Neuronal stem cell (in vitro differentiated cells): ENCODE data around the gene IMMP2L.

ENCODE experiments used
- DNase-seq: peaks from one replicate; pipeline ENCODE4 v3.0.0-alpha.2; 2013; ENCODE audit warnings: low spot score
- H2AFZ ChIP-seq: one replicate; pipeline ENCODE4 v1.6.1; 2013; ENCODE audit warnings: mild to moderate bottlenecking, low read length, inconsistent platforms
- H2AK5ac ChIP-seq: 2 replicates; pipeline ENCODE4 v1.6.1; 2013; ENCODE audit warnings: low read depth, mild to moderate bottlenecking, inconsistent platforms, low read length, moderate library complexity, mixed read lengths
- H2BK120ac ChIP-seq: 2 replicates; pipeline ENCODE4 v1.6.1; 2013; ENCODE audit warnings: low read depth, mild to moderate bottlenecking, inconsistent platforms, low read length, moderate library complexity, mixed read lengths
- H2BK12ac ChIP-seq: one replicate; pipeline ENCODE4 v1.6.1; 2013; ENCODE audit warnings: low read length, inconsistent platforms
- H2BK15ac ChIP-seq: 2 replicates; pipeline ENCODE4 v1.6.1; 2013; ENCODE audit warnings: mild to moderate bottlenecking, low read length, inconsistent platforms, mixed read lengths
- H2BK5ac ChIP-seq: one replicate; pipeline ENCODE4 v1.6.1; 2013; ENCODE audit warnings: inconsistent platforms, mild to moderate bottlenecking, low read length, moderate library complexity
- H3K14ac ChIP-seq: one replicate; pipeline ENCODE4 v1.6.1; 2013; ENCODE audit warnings: low read length, inconsistent platforms
- H3K18ac ChIP-seq: 2 replicates; pipeline ENCODE4 v1.6.1; 2013; ENCODE audit warnings: low read length, inconsistent platforms
- H3K23ac ChIP-seq: 2 replicates; pipeline ENCODE4 v1.6.1; 2013; ENCODE audit warnings: low read depth, mild to moderate bottlenecking, mixed read lengths, low read length, inconsistent platforms; ENCODE audit not compliant: poor library complexity
- H3K27ac ChIP-seq: replicated peaks from 3 replicates; pipeline ENCODE4 v1.5.1; 2013; ENCODE audit warnings: low read length, inconsistent platforms
- H3K27me3 ChIP-seq, 3 experiments: 2 replicates each; pipeline ENCODE4 v1.6.1; 2013; ENCODE audit warnings: low read length in 3 of 3, mild to moderate bottlenecking in 2 of 3, inconsistent platforms in 1 of 3, low read depth in 1 of 3, mixed read lengths in 1 of 3, moderate library complexity in 1 of 3; ENCODE audit not compliant: control insufficient read depth in 3 of 3, insufficient read depth in 3 of 3
- H3K36me3 ChIP-seq, 2 donors: replicated peaks in 1 of 2; 2 replicates each; pipeline ENCODE4 v1.6.1; 2013; ENCODE audit warnings: low read length in 2 of 2; ENCODE audit not compliant: control insufficient read depth in 2 of 2, insufficient read depth in 2 of 2
- H3K4ac ChIP-seq: 2 replicates; pipeline ENCODE4 v1.6.1; 2013; ENCODE audit warnings: inconsistent platforms, mild to moderate bottlenecking, low read length, moderate library complexity
- H3K4me1 ChIP-seq, 2 donors: 1 replicate in 1 of 2; 2 replicates in 1 of 2; pipeline ENCODE4 v1.6.1; 2013; ENCODE audit warnings: low read length in 2 of 2, low read depth in 1 of 2; ENCODE audit not compliant: control insufficient read depth in 2 of 2, insufficient read depth in 1 of 2
- H3K4me2 ChIP-seq: one replicate; pipeline ENCODE4 v1.6.1; 2013; ENCODE audit warnings: mild to moderate bottlenecking, low read length, inconsistent platforms; ENCODE audit not compliant: insufficient read depth, poor library complexity, severe bottlenecking
- H3K4me3 ChIP-seq, 2 donors: 2 replicates each; pipeline ENCODE4 v1.5.1; 2013; ENCODE audit warnings: low read length in 2 of 2, mild to moderate bottlenecking in 2 of 2, inconsistent platforms in 1 of 2, moderate library complexity in 1 of 2
- H3K79me1 ChIP-seq: one replicate; pipeline ENCODE4 v1.6.1; 2013; ENCODE audit warnings: low read depth, mild to moderate bottlenecking, inconsistent platforms, low read length, moderate library complexity
- H3K9ac ChIP-seq: one replicate; pipeline ENCODE4 v1.6.1; 2013; ENCODE audit warnings: mild to moderate bottlenecking, low read depth, low read length, inconsistent platforms; ENCODE audit not compliant: poor library complexity
- H3K9me3 ChIP-seq, 2 donors: replicated peaks in 1 of 2; 2 replicates each; pipeline versions ENCODE3 to v1.6.1; 2013; ENCODE audit warnings: low read length in 2 of 2, mild to moderate bottlenecking in 2 of 2, inconsistent platforms in 1 of 2, low read depth in 1 of 2, mixed read lengths in 1 of 2, moderate library complexity in 1 of 2; ENCODE audit not compliant: control insufficient read depth in 2 of 2, insufficient read depth in 1 of 2
- H4K8ac ChIP-seq: one replicate; pipeline ENCODE4 v1.6.1; 2013; ENCODE audit warnings: low read depth, mild to moderate bottlenecking, inconsistent platforms, low read length, moderate library complexity
- H4K91ac ChIP-seq: one replicate; pipeline ENCODE4 v1.6.1; 2013; ENCODE audit warnings: low read length, low read depth, mild to moderate bottlenecking, inconsistent platforms; ENCODE audit not compliant: poor library complexity
- WGBS, 2 donors: extraction: QIAGEN DNeasy Blood & Tissue Kit; methylation state at CpG; one replicate each; pipeline ENCODE4 v1.1.7; 2013; ENCODE audit warnings: missing lambda C conversion rate in 2 of 2, mixed read lengths in 1 of 2; ENCODE audit not compliant: insufficient read length in 2 of 2, insufficient replicate concordance in 1 of 2; ENCODE audit errors: extremely low coverage in 2 of 2; 5-methylcytosine and 5-hydroxymethylcytosine counted together

The IMMP2L gene

DNA sequence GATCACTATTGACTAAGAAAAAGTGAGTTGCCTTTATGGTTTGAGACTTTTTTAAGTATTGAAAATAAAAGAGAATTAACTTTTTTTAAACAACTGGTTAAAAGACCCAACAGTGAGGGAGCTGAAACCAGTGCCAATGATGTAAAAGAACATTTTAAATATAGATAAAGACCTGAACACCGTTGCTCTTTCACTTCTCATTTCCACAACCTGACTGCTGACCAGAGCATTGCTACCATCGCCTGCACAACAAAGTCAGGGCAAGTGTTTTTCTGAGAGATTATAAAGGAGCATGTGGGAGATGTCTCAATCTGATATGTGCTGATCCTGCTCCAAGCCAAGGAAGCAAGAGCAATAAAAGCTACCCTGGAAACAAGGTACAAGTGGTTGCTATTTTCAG, 34.7 kb downstream of the IMMP2L start:
- Histone ChIP-seq H3K4me1 (no peaks in the 10 kb centered on the region), H3K4me3 (no peak overlapping the region), H2BK5ac (no peak overlapping the region), H3K36me3 (no peaks in the 10 kb centered on the region), H3K4ac (no peak overlapping the region), H4K8ac (no peak overlapping the region), H3K4me2 (no peak overlapping the region), H2BK12ac (no peak overlapping the region), H3K18ac (no peak overlapping the region), H3K9me3 (no peaks in the 10 kb centered on the region), H3K14ac (no peak overlapping the region), H4K91ac (no peak overlapping the region), H2BK15ac (no peak overlapping the region), H2AK5ac (no peak overlapping the region), H3K27me3 (no peaks in the 10 kb centered on the region), H3K9ac (no peak overlapping the region), H3K23ac (no peak overlapping the region), H3K79me1 (no peaks in the 10 kb centered on the region), H2BK120ac (no peak overlapping the region), H3K27ac (no peak overlapping the region), H2AFZ (no peak overlapping the region)
- no CpG with 5 or more reads among the region's 2 CpGs for WGBS, 2 donors
- DNase-seq = no peak

DNA sequence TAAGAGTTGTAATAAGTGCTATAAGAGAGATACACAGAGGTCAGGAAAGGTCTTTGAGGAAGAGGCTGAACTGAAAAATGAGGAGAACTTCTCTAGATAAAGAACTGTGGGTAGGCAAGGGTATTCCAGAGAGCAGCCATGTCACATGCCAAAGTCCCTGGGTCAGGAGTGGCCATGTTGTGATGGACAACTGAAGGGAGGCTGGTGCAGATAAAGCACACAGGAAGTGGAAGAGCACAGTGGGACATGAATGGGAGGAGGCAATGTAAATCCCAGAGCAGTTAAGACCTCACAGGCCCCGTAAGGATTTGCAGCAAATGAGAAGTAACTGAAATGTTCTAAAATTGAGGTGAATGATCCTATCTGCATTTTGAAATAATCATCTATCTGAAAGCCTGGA, 37.2 kb downstream of the IMMP2L start:
- H3K36me3 ChIP-seq = no peaks in the 10 kb centered on the region
- no peak overlapping the region for H2AFZ ChIP-seq
- H3K23ac ChIP-seq = no peak overlapping the region
- no peak overlapping the region for H4K8ac ChIP-seq
- H2AK5ac ChIP-seq = no peak overlapping the region
- no peak overlapping the region for H3K18ac ChIP-seq
- H3K27me3 ChIP-seq = no peaks in the 10 kb centered on the region
- H2BK15ac ChIP-seq = no peak overlapping the region
- H2BK5ac ChIP-seq = no peak overlapping the region
- H4K91ac ChIP-seq = no peak overlapping the region
- no peak overlapping the region for H3K4me2 ChIP-seq
- H3K79me1 ChIP-seq = peaks cover 2% of the 10 kb centered on the region
- no peaks in the 10 kb centered on the region for H3K4me1 ChIP-seq
- H3K9me3 ChIP-seq = peaks cover 0 to 2% of the 10 kb centered on the region in 2 donors
- no peak overlapping the region for H3K14ac ChIP-seq
- H3K4me3 ChIP-seq = no peak overlapping the region
- H3K4ac ChIP-seq = no peak overlapping the region
- WGBS, 2 donors = no CpG with 5 or more reads among the region's 1 CpG
- no peak for DNase-seq
- H3K9ac ChIP-seq = no peak overlapping the region
- H3K27ac ChIP-seq = no peak overlapping the region
- H2BK120ac ChIP-seq = no peak overlapping the region
- no peak overlapping the region for H2BK12ac ChIP-seq

DNA sequence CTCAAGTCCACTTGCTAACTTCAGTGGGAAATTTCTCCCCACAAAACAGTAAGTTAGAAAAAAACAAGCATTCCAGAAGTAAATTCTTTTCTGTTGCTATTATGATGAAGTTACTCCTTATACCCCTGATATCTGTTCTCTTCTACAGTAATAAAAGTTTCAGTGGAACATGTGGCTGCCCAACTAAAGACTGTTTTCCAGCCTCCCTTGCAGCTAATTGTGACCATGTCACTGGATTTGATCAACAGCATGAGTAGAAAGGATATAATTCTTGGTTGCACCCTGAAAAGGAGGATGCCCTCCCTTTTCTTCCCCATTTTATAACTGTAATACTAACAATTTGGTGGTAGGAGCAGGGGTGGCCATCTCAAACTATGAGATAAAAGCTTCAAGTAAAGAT, 40.6 kb downstream of the IMMP2L start:
- Histone ChIP-seq H3K4me2 (no peak overlapping the region), H4K8ac (no peak overlapping the region), H3K36me3 (no peaks in the 10 kb centered on the region), H4K91ac (no peak overlapping the region), H3K27ac (no peak overlapping the region), H2BK120ac (no peak overlapping the region), H2BK15ac (no peak overlapping the region), H3K9ac (no peak overlapping the region), H3K18ac (no peak overlapping the region), H3K27me3 (no peaks in the 10 kb centered on the region), H3K4ac (no peak overlapping the region), H3K23ac (no peak overlapping the region), H2BK12ac (no peak overlapping the region), H3K4me1 (no peaks in the 10 kb centered on the region), H3K4me3 (no peak overlapping the region), H3K14ac (no peak overlapping the region), H3K79me1 (peaks cover 2% of the 10 kb centered on the region), H3K9me3 (peaks cover 0 to 2% of the 10 kb centered on the region in 2 donors), H2BK5ac (no peak overlapping the region), H2AFZ (no peak overlapping the region), H2AK5ac (no peak overlapping the region)
- no peak for DNase-seq

- Histone ChIP-seq H3K23ac (no peak overlapping the region), H3K27ac (no peak overlapping the region), H4K8ac (no peak overlapping the region), H3K9me3 (peaks cover 0 to 2% of the 10 kb centered on the region in 2 donors), H2BK5ac (no peak overlapping the region), H3K79me1 (peaks cover 2% of the 10 kb centered on the region), H3K4me3 (no peak overlapping the region), H3K4ac (no peak overlapping the region), H2BK120ac (no peak overlapping the region), H2BK15ac (no peak overlapping the region), H3K27me3 (no peaks in the 10 kb centered on the region), H4K91ac (no peak overlapping the region), H2AK5ac (no peak overlapping the region), H2AFZ (no peak overlapping the region), H2BK12ac (no peak overlapping the region), H3K18ac (no peak overlapping the region), H3K9ac (no peak overlapping the region), H3K36me3 (no peaks in the 10 kb centered on the region), H3K14ac (no peak overlapping the region), H3K4me1 (no peaks in the 10 kb centered on the region), H3K4me2 (no peak overlapping the region)
- DNase-seq = no peak
- WGBS, 2 donors = no CpG with 5 or more reads among the region's 2 CpGs
Measured at GRCh38 chr7:111518264-111518663, 44.0 kb downstream of the IMMP2L start.
